Stimulated activated CD4-positive, alpha-beta T cell treated with anti-CD3 and anti-CD28 coated beads, Interleukin-12 subunit alpha, Interleukin-12 subunit beta, amount 100 ng/mL, for 24 hours (primary cell): ENCODE measurements around the gene TRIO.

Experiments
- DNase-seq, 2 experiments: peaks; one replicate each; pipeline ENCODE4 v3.0.0-alpha.2; 2020; ENCODE audit warnings: low read depth in 2 of 2

Gene TRIO

DNA sequence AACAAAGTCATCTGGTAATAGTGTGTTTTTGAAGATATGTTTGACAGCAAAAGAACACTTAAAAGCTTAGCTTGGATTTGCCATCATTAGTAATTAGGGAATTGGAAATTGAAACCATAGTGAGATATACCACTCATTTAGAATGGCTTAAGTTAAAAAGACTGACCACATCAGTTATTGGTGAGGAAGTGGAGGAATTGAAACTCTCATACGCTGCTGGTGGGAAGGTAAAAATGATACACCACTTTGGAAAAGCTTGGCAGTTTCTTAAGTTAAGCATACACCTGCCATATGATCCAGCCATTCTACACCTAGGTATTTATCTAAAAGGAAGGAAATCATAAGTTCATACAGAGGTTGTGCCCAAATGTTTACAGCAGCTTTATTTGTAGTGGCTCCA is 213.2 kb downstream of the TRIO start:
- no peak for DNase-seq

DNA sequence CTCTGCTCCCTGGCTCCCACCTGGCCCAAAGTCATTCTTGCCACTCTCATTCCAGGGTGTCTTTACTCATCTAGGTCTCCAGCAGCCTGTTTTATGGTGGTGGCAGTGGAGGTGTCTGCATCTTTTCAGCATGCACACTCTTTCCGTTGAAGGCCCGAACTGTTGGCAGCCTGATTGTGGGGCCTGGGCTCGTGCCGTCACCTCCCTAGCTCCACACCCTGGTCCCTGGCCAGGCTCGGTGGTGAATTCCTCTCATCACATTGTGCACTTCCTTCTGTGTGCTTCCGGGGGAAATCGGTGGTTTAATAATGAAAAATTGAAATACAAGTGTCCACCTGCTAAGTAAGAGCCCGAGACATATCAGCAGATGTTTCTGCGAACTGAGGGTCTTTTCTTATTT is 214.3 kb downstream of the TRIO start:
- no peak for DNase-seq

DNA sequence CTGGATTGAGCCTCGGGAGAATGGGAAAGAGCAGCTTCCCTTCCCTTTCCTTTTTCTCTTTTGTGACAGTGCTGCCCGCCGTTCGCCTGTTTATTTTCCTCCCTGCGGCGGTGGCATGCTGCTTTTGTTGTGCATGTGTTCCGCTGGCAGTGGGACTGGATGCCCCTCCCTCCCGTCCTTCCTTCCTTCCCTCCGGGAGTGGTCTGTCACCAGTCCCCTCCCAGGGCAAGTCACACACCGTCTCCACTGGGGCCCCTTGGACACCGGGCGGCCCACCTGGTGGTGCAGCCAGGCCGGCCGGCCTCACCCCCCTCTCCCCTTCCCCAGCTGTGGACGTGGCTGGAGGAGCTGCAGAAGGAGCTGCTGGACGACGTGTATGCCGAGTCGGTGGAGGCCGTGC is 214.7 kb downstream of the TRIO start:
- DNase-seq, result no peak

DNA sequence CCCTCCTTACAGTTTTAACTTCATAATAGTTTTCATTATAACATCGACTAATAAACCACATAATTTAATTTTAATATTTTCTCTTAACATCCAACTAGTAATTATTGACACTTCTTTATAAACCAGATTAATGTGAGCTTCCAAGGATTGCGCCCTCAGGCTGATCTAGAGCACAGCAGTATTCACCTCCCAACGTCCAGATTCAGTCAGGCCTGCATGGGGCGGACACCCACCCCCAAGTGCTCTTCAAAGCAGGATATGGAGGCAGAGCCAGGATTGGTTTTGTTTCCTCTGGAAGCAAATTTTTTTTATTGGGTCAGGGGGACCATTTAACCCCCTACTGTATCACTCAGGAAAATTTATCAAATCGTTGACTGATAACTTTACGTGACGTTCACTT is 215.4 kb downstream of the TRIO start:
- DNase-seq, result no peak

DNA sequence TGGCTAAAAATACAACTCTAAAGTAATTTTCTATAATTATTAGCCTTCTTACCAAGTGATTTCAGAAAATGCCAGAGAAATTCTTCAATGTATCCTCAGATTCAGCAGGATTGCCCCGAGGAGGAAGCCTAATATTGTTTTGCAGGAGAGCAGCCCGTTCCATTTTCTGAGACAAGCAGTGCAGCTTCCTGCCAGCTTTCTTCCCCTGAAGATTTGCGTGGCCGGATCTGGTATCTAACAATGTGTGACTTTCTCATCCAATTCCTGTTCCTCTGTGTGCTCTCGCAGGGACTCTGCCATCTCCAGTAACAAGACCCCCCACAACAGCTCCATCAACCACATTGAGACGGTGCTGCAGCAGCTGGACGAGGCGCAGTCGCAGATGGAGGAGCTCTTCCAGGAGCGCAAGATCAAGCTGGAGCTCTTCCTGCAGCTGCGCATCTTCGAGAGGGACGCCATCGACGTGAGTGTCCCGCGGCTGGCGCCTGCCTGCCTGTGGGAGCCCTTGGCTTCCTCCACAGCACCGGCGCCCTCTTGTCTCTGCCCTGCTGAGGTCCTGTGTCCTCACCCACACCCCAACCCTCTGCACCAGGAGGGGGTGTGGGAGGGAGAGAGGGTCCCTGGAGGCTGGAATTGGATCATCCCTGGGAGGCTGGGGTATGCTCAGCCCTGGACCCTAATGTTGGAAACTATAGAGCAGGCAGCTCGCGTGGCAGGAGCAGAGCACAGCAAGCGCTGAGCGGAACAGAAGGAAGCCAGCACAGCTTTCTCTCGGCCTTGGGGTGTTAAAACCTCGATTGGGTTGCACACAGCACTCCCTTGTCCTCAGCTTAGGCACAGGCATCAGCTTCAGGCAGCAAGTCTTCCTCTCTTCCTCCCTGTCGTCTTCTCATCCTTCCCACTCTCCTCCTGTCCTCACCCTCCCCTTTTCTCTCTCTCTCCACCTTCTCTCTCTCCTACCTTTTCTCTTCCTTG is 216.2 kb downstream of the TRIO start:
- no peak for DNase-seq

DNA sequence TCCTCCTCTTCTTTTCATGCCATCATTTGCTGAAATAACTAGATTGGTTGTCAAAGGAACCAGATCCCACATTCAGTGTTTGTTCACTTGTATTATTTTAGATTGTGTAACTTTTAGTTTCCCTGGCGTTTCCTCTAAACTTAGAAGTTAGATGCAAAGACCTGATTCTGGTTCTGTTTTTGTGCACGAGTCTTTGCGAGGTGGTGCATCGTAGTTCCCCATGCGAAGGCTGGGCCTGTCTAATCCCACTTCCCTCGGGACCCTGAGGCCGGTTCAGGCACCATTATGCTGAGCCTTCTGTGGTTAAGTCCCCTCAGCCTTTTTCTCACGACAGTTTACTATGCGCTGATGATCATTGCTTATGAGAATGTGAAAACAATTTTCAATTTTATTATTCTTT is 219.3 kb downstream of the TRIO start:
- DNase-seq, result no peak

DNA sequence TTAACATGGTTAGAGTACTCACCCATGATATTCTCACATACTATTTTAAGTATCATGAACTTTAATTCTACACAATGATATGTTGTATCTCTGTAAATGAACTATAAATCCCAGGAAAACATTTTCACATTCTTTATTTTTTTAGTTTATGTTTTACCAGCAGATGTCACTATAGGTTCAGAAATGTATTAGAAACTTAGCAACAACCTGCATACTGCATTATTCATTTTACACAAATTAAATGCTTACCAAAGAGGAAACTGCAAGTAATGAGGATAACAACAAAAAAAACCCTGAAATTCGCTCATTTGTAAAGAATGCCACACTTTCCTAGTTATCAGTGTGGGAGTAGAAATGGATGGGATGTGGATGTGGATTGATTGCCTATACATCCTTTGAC is 221.0 kb downstream of the TRIO start:
- no peak for DNase-seq

DNA sequence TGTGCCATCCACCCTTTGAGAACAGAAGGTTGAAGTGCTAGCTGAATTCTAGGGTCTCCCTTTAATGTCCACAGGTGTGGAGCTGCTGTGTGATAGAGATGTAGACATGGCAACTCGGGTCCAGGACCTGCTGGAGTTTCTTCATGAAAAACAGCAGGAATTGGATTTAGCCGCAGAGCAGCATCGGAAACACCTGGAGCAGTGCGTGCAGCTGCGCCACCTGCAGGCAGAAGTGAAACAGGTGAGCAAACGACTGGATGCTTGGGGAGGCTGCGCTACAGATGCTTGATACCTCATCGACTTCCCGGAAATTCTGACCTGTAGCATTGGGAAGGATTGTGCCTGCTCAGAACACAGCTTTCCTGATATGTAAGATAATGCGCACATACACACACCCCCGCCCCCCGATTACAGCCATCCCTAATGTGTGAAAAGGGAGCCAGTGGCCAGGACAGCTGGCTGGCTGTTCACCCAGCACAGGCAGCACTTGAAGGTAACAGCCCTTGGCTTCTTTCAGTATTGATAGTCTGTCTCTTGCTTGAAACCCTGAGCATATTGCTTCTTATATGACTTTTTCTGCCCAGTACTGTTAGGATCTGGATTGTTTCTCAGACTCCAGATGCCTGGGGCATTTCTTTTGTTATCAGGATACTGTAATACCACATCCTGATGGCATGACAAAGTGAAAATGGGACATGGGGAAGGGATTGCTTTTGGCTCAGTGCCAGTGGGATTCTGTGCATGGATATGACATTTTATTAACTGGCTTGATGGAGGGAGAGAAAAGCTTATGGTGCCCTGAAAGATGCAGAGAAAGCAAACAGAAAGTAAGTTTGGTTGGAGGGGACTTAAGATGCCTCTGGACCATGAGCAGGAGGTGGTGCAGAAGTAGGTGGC is 221.7 kb downstream of the TRIO start:
- DNase-seq, result peak in 1 of 2 experiments; percentile 6

DNA sequence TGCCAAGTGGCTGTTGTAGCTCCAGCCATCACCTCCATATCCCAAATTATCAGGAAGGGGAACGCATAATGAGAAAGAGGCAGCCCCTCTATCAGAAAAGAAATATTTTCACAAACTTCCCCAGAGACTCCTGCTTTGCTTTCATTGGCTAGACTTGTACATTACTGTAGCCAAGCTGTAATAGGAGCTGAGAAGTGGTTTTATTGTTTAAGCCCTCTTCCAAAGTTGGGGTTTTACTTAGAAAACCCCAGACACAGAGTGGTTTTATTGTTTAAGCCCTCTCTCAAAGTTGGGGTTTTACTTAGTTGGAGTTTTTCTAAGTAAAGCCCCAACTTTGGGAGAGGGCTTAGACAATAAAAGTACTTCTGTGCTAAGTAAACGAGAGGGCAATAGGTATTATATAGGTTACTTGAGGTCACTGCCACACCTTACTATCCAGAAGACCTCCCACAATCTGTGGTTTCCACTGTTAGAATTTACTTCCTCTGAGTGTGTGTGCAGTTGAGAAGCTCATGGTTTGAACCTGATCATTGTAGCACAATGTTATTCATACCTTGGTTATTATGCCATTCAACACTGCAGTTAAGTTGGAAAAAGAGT is 222.8 kb downstream of the TRIO start:
- DNase-seq, result no peak

DNA sequence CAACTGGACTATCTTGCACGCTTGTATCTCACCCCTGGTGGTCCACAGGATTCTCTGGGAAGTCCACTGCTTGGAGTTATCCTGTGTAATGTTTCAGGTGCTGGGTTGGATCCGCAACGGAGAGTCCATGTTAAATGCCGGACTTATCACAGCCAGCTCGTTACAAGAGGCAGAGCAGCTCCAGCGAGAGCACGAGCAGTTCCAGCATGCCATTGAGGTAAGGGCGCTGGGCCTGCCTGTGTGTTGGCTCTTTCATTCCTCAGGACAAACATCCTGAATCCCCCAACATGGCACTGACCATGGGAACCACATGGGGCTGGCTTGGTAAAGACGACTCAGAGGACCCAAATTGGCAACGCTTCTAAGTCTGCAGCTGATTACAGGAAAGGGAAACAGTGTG is 223.6 kb downstream of the TRIO start:
- no peak for DNase-seq

DNA sequence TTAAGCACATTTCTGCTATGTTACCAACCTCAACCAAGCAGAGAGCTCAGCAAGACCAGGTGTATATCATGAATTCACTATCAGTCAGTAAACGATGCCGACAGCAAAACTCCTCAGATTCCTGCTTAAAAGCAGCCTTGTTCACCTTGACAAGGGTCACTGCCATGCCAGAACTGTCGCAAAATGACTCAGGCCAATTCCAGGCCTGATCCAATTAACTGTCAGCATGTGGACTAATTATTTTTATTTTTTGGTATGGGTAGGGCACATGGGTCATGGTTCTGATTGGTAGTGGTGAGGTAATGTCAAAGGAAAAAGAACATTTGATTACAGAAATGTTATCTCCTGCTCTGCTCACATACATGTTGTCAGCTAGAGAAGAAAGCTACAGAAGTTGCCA is 224.2 kb downstream of the TRIO start:
- no peak for DNase-seq

DNA sequence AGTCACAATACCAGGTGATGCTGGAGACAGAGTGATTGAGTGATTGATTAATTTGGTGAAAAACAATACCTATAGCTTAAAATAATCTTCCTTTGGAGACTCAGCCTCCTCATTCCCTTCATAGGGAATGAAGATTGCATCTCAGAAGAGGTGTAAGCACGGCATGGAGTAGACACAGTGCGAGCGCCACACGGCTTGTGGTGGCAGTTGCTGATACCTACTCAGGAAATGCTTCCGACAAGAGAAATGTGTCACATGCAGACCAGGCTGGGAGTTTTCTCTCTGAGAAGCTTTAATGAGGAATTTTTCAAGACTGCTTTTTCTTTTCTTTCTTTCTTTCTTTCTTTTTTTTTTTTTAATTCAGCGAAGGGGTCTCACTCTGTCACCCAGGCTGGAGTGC is 226.6 kb downstream of the TRIO start:
- no peak for DNase-seq

DNA sequence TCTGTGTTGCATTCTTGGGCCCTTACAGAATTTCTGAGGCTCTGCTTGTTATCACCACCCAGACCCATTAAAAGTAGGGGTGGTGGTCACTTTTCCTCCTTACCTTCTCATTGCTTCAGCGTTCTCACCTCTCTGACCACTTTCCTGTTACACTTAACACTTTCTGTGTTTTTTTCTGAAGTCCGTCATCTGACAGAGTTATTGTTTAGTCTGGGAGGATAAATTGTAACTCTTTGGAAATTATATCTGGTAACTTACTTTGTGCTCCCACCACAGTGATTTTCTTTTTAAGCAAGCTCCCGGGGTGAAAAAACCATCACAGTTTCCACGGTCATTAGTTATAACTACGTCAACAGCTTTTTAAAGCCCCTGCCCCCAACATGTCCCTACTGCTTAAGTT is 227.2 kb downstream of the TRIO start:
- no peak for DNase-seq

DNA sequence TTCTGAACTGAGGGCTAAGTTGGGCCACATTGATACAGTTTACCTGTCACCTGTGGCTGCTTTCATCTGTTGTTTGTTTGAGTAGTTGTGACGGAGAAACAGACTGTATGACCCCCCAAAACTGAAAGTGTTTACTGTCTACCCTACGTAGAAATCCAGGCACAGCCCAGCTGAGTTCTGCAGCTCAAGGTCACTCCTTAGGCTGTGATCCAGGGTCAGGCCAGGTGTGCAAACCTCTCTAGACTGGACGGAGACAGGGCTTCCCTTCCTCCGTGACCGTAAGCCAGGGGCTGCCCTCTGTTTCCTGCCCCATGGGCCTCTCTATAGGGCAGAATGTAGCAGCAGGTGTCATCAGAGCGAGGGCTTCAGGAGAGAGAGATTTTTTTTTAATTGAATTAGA is 230.5 kb downstream of the TRIO start:
- no peak for DNase-seq

DNA sequence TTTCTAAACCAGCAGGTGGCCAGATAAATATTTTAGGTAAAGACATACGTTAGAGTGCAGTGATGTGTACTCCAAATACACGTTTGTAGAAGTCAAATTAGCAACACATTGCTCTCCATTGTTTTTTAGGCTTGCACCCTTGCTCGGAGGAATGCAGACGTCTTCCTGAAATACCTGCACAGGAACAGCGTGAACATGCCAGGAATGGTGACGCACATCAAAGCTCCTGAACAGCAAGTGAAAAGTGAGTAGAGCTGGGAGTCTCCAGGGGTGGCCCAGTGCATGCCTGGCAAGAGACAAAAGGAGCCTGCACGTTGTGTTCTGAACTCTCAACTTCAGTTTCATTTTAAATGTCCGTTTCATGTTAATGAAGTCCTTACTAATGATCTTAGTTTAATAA is 231.0 kb downstream of the TRIO start:
- no peak for DNase-seq

DNA sequence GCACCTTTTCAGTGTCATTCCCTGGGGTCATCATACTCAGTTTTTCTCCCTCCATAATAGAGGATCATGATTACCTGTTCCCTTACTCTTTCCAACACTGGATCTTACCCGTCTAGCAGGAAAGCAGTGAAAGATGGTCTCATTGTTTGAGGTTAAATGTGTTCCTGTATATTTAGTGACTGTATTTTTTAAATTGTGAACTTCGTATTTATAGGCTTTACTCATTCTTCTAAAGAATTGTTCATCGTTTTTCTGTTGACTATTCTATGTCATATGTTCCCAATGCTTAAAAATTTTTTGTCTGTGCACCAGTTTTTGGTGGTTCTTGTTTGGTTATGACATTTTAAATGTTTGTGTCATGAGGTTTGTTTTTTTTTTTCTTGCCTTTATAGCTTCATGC is 233.6 kb downstream of the TRIO start:
- no peak for DNase-seq

DNA sequence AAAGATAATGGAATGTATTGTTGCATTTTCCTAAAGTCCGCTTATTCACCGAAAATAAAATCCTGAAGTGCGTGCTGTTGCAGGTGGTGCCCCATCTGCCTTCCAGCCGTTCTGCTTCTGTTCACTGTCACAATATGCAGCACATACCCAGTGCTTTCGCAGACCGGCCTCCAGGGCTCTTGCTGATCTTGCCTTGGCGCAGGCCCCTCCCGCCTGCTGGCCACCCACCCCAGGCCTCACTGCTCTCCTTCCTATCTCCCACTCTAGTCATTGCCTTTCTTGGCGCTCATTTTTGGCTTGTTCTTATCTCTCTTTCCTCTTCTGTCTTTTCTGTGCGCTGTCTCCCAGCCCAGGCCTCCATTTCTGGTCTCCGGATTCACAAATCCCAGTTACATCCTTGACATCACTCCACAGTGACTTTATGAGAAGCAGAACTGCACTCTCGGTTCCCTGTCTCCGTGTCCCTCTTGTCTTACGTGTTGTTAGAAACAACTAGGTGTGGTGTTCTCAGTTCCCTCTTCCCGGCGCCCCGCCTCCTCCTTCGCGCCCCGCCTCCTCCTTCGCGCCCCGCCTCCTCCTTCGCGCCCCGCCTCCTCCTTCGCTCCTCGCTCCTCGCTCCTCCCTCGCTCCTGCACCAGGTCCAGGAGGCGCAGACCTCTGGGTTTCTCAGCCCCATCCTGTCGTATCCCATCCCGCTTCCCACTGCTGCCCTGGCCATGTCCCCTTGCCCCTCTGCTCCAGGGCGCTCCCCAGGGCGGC is 236.8 kb downstream of the TRIO start:
- no peak for DNase-seq

DNA sequence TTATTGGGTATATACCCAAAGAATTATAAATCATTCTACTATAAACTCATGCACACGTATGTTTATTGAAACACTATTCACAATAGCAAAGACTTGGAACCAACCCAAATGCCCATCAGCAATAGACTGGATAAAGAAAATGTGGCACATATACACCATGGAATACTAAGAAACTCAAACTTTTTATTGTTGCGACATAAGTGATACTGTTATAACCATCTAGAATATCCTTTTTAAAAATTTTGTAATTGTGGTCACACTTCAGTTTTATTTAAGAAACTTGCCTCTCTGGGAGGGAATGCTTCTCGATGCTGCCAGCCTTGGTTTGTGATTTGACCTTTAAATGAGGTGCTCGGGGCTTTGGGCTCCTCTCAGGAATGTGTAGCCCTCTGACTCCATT is 237.6 kb downstream of the TRIO start:
- DNase-seq, result no peak

DNA sequence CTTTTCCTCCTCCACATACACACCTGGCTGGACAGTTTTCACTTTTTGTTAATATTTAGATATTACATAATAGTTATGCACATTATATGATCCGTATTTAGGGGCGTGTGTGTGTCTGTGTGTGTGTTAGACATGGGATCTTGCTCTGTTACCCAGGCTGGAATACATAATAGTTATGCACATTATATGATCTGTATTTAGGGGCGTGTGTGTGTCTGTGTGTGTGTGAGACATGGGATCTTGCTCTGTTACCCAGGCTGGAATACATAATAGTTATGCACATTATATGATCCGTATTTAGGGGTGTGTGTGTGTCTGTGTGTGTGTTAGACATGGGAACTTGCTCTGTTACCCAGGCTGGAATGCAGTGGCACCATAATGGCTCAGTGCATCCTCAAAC is 239.5 kb downstream of the TRIO start:
- no peak for DNase-seq

DNA sequence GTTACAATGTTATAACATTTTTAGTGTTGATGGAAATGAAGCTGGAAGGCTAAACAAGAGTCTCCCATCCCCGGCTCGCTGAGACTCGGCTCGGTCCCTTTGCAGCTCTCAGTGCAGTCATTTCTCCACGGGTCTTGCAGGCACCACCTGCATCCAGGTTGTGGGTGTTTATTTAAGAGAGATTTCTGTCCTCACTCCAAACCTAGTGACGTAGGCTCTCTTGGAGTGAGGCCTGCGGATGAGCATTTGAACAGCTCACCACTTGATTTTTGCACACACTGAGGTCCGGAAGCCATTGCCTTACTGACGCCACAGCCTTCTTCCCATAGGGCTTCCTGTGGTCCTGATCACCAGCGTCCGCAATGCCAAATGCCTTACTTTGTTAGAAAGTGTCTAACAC is 240.8 kb downstream of the TRIO start:
- no peak for DNase-seq

DNA sequence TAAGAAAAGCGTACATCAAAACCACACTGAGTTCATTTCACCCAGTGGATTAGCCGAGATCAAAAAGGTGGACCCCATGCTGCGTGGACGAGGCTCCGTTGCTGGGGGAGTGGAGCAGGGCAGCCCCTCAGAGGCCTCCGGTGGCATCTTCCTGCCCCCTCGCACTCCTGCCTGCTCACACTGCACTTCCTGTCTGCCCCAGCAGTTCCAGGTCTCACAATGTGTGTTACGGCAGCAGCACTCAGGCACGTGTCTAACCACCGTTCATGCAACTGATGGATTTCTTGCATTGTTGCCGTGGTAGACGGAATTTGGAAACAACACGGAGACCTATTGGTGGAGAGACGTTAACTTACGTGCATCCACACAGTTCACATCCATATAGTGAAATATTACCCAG is 241.9 kb downstream of the TRIO start:
- DNase-seq, result no peak
